T1000 (cell line): ENCODE results near the gene MRGPRD.
A peak's percentile ranks its signal among the peaks of the same experiment; 100 is the strongest.

Experiments used
- DNase-seq: peaks from one replicate; lab custom pipeline; 2025; ENCODE audit warnings: mixed read lengths; lab: John Stamatoyannopoulos, UW

The MRGPRD gene

GRCh38 chr11:68980776-68981065 lies at the start of gene MRGPRD:
Gene MRGPRD (minus strand): TSS chr11:68980986. CDS start chr11:68980986, 0 bp downstream.
- no peak for DNase-seq

GRCh38 chr11:69030301-69030700 lies 49.5 kb upstream of the MRGPRD start:
- DNase-seq = no peak

GRCh38 chr11:69027704-69028372 lies 47.1 kb upstream of the MRGPRD start:
- DNase-seq = no peak

GRCh38 chr11:69024509-69024908 lies 43.7 kb upstream of the MRGPRD start:
- DNase-seq = no peak

GRCh38 chr11:69022260-69022659 lies 41.5 kb upstream of the MRGPRD start:
- DNase-seq = no peak

- no peak for DNase-seq
These were observed 38.1 kb upstream of the MRGPRD start for GRCh38 chr11:69018924-69019323.

- no peak for DNase-seq
These were observed 37.2 kb upstream of the MRGPRD start for GRCh38 chr11:69017951-69018350.

- no peak for DNase-seq
These were observed 34.2 kb upstream of the MRGPRD start for GRCh38 chr11:69014898-69015549.

- DNase-seq = no peak
These were observed 33.5 kb upstream of the MRGPRD start for GRCh38 chr11:69014084-69014851.

- peak; percentile 87 for DNase-seq
These were observed 32.5 kb upstream of the MRGPRD start, which contains the start of gene MRGPRF for GRCh38 chr11:69013009-69013951. Gene MRGPRF (minus strand): TSS chr11:69013246. CDS start chr11:69009901, 3,345 bp downstream.

GRCh38 chr11:69012092-69013008 lies 31.6 kb upstream of the MRGPRD start:
- DNase-seq = no peak

GRCh38 chr11:69011624-69012091 lies 30.9 kb upstream of the MRGPRD start:
- DNase-seq = no peak

- peak; percentile 72 for DNase-seq
These were observed 30.3 kb upstream of the MRGPRD start for GRCh38 chr11:69010964-69011623.

- DNase-seq = no peak
These were observed 29.6 kb upstream of the MRGPRD start for GRCh38 chr11:69010361-69010891.

- DNase-seq = no peak
These were observed 28.8 kb upstream of the MRGPRD start for GRCh38 chr11:69009441-69010211.

GRCh38 chr11:69008737-69009440 lies 28.1 kb upstream of the MRGPRD start:
- peak; percentile 91 for DNase-seq

GRCh38 chr11:69007975-69008381 lies 27.2 kb upstream of the MRGPRD start:
- DNase-seq = no peak

GRCh38 chr11:69006816-69007215 lies 26.0 kb upstream of the MRGPRD start:
- DNase-seq = no peak
